NCI-H2171 treated with DMSO at 0.1 percent for 48 hours (cell line): ENCODE results near the gene SUSD1.

Source experiments
- DNase-seq: peaks from one replicate; lab custom pipeline; 2025; lab: John Stamatoyannopoulos, UW

SUSD1 gene

GRCh38 chr9:112041536-112042243 is 133.4 kb downstream of the SUSD1 start:
- DNase-seq = no peak

GRCh38 chr9:112041199-112041535 is 133.9 kb downstream of the SUSD1 start:
- no peak for DNase-seq

GRCh38 chr9:112038017-112038408 is 137.1 kb downstream of the SUSD1 start:
- DNase-seq = no peak

GRCh38 chr9:112037281-112038016 is 137.6 kb downstream of the SUSD1 start:
- DNase-seq = no peak

GRCh38 chr9:112035166-112035826 is 139.8 kb downstream of the SUSD1 start:
- DNase-seq = no peak

GRCh38 chr9:112034216-112034611 is 140.9 kb downstream of the SUSD1 start:
- no peak for DNase-seq

- DNase-seq = no peak
Observed at GRCh38 chr9:112033237-112034215, 141.6 kb downstream of the SUSD1 start.

- DNase-seq = no peak
Observed at GRCh38 chr9:112032743-112033142, 142.4 kb downstream of the SUSD1 start.

- DNase-seq = no peak
Observed at GRCh38 chr9:112032009-112032408, 143.1 kb downstream of the SUSD1 start.

- DNase-seq = no peak
Observed at GRCh38 chr9:112031400-112031799, 143.7 kb downstream of the SUSD1 start.

- DNase-seq = no peak
Observed at GRCh38 chr9:112029921-112030444, 145.1 kb downstream of the SUSD1 start.

GRCh38 chr9:112028242-112029221 is 146.6 kb downstream of the SUSD1 start:
- no peak for DNase-seq

- no peak for DNase-seq
Observed at GRCh38 chr9:112025850-112026249, 149.2 kb downstream of the SUSD1 start.

GRCh38 chr9:112021742-112022141 is 153.4 kb downstream of the SUSD1 start:
- no peak for DNase-seq

GRCh38 chr9:112020680-112021596 is 154.2 kb downstream of the SUSD1 start:
- no peak for DNase-seq

- DNase-seq = no peak
Observed at GRCh38 chr9:112017878-112018277, 157.2 kb downstream of the SUSD1 start.

GRCh38 chr9:112015736-112016135 is 159.4 kb downstream of the SUSD1 start:
- no peak for DNase-seq

GRCh38 chr9:112015149-112015548 is 159.9 kb downstream of the SUSD1 start:
- no peak for DNase-seq

GRCh38 chr9:112013266-112013665 is 161.8 kb downstream of the SUSD1 start:
- no peak for DNase-seq
